ENCODE data around the gene ACSF2.
A peak's percentile ranks its signal among the peaks of the same experiment; 100 is the strongest.

The ACSF2 gene

GRCh38 chr17:50386510-50386909 is 39.5 kb upstream of the ACSF2 start:
- H3K27ac ChIP-seq: no peak overlapping the region

GRCh38 chr17:50388728-50389127 is 37.3 kb upstream of the ACSF2 start:
- TF ChIP-seq ZFX (IDR thresholded peaks at IDR 0.05): no peak
- TF ChIP-seq CTCF (conservative IDR thresholded peaks at IDR 0.05): no peak
- no peak overlapping the region for H3K27ac ChIP-seq

More at GRCh38 chr17:50386510-50386909, 39.5 kb upstream of the ACSF2 start:
- no peak for TF ChIP-seq ZFX (IDR thresholded peaks at IDR 0.05)

GRCh38 chr17:50389534-50389933 is 36.5 kb upstream of the ACSF2 start:
- H3K27ac ChIP-seq: no peak overlapping the region
- TF ChIP-seq ZFX (IDR thresholded peaks at IDR 0.05) (no peak), CTCF (conservative IDR thresholded peaks at IDR 0.05) (no peak)

- H3K27ac ChIP-seq: no peak overlapping the region
- TF ChIP-seq CTCF (conservative IDR thresholded peaks at IDR 0.05): no peak
Measured at GRCh38 chr17:50392621-50393020, 33.4 kb upstream of the ACSF2 start.

GRCh38 chr17:50393700-50394099 is 32.3 kb upstream of the ACSF2 start:
- TF ChIP-seq CTCF (conservative IDR thresholded peaks at IDR 0.05) (no peak), ZFX (IDR thresholded peaks at IDR 0.05) (no peak)
- no peak overlapping the region for H3K27ac ChIP-seq

- no peak for TF ChIP-seq ZFX (IDR thresholded peaks at IDR 0.05)
- no peak for TF ChIP-seq CTCF (conservative IDR thresholded peaks at IDR 0.05)
- H3K27ac ChIP-seq: no peak overlapping the region
Measured at GRCh38 chr17:50394711-50395110, 31.3 kb upstream of the ACSF2 start.

GRCh38 chr17:50396261-50397110 is 29.5 kb upstream of the ACSF2 start:
- peak overlapping the region; percentile 91 for H3K27ac ChIP-seq
- TF ChIP-seq CTCF (conservative IDR thresholded peaks at IDR 0.05): no peak
- TF ChIP-seq ZFX (IDR thresholded peaks at IDR 0.05): peak; percentile 67
